ENCODE results near the gene COX20.

The COX20 gene

DNA sequence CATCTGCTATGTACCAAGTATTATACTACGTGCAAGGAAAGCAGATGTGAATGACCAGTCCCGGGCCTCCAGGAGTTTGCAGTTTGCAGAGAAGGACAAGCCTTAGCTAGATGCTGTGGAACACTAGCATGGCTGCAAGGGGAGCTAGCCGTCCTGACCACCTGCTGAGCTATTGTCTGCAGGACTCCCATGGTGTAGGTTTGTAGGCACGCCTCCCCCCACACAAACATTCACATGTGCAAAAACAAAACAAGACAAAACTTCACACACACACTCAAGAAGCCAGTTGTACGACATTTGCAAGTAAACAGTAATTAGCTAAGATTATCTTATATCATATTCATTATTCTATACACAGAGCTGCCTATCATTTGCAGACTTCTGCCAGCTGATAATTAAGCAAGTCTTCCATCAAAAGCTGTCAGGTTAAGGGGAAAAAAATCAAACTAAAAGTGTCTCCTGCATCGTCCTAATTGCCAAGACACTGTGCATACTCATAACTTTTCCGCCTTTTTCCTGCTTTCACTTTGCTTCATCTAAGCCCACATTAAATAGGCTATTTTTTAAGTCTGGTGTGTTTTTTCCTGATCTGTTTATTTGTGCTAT, 39.6 kb downstream of the COX20 start:
- DNase-seq (ENCODE audit: low read depth in 3 of 3): no peak

DNA sequence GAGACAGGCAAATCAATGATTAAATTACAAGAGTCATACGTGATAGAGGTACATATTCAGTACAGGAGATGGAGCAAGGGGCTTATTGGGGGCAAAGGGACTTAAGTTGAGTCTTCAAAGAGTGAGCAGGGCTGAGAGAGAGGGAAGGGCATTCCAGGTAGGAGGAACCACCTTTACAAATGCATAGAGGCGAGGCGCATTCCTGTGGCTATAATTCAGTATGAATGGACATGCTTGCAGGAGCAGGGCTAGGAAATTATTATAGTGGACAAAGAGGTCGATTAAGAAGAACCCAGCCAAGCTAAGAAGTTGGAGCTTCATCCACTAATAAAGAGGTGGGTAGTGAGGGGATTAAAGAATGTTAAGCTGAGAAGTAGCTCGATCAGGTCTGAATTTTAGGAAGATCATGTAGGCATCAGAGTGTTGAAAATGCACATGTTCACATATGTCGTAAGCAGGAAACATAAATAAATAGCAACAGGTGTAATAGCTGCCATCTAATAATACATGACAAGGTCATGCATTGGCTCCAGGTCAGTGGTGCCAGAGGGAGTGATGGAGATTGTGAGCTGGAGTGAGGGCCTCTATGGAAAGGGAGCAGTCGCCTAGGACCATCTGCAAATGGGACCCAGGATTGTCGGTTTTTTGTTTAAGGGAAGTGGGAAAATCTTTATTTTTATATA, 40.9 kb downstream of the COX20 start:
- no peak for DNase-seq (ENCODE audit: low read depth in 3 of 3)

DNA sequence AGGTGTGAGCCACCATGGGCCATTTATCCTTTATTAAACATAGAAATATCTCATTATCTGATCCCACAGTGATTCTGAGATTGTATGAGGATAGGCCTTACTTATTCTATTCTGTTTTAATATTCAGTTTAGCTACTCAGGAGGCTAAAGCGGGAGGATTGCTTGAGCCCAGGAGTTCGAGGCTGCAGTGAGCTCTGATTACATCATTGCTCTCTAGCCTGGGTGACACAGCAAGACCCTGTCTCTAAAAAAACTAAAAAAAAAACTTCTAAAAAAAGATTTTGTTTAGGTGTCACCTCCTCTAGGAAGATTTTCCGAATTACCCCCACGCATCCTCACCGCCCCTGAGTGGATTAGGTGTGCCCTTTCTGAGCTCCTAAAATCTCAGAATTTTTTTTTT, 43.2 kb downstream of the COX20 start:
- DNase-seq (ENCODE audit: low read depth in 3 of 3): no peak

DNA sequence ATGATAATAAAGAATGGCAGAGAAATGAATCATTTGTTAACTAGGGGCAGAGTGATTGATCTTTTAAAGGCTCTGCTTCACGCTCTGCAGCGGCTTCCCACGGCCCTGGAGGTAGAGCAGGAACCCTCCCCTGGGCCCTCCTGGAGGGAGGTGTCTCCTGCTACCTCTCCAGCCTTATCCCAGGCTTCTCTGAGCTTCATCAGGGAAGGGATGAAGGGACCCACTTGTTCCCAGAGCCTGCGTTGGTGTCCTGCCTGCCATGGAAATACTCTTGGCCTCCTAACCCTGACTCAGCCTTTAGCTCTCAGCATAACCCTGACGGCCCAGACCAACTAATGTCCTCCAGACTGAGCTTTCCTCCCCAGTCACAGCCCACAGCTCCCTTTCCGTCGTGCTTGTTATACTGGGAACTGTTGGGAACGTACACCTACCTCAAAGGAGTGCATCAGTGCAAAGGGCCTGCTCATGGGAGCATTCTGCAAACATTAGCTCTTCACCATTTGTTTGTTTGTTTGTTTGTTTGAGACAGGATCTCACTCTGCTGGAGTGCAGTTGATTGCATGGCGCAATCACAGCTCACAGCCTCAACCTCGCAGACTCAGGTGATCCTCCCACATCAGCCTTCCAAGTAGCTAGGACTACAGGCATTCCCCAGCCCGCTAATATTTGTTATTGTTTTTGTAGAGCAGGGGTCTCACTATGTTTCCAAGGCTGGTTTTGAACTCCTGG, 46.3 kb downstream of the COX20 start:
- no peak for DNase-seq (ENCODE audit: low read depth in 3 of 3)

DNA sequence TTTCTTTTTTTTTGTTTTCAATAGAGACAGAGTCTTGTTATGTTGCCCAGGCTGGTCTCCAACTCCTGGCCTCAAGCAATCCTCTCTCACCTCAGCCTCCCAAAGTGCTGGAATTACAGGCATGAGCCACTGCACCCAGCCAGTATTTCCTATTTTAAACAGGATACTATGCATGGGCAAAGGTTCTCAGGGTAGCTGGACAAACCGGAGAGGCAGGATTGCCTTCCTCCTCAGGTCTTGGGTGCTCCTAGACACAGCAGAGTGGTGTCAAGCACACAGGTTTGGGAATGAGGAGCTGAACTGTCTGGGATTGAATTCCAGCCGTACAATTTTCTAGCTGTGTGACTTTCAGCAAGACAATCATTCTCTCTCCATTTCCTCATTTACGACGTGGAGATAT, 51.8 kb downstream of the COX20 start:
- DNase-seq (ENCODE audit: low read depth in 3 of 3): no peak

DNA sequence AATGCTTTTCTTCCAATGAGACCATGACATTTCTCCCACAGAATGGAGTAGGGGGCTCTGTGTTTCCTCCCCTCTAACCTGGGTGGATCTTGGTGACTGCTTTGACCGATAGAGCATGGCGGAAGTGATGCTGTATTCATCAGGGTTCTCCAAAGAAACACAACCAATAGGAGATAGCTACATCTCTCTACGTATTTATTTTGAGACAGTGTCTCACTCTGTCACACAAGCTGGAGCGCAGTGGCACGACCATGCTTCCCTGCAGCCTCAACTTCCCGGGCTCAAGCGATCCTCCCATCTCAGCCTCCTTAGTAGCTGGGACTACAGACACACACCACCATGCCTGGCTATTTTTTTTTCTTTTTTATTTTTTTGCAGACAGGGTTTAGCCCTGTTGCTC, 58.4 kb downstream of the COX20 start:
- no peak for DNase-seq (ENCODE audit: low read depth in 3 of 3)

Measured in stimulated activated CD4-positive, alpha-beta T cell treated with anti-CD3 and anti-CD28 coated beads, TNF-alpha, amount 100 ng/mL, for 24 hours (primary cell).